Measurements from ENCODE around the gene NTHL1. TPM values are rescaled to one million over a fixed set of nuclear protein-coding genes. Genes with fewer than 3 reads are reported as not detected.

NTHL1 gene
- total and polyA plus RNA-seq, 9 of the 15 experiments (the other 6 are each of a cell fraction or from before 2014, with no cell fraction given): 1.1 to 58.8 (median 17.6) TPM

DNA sequence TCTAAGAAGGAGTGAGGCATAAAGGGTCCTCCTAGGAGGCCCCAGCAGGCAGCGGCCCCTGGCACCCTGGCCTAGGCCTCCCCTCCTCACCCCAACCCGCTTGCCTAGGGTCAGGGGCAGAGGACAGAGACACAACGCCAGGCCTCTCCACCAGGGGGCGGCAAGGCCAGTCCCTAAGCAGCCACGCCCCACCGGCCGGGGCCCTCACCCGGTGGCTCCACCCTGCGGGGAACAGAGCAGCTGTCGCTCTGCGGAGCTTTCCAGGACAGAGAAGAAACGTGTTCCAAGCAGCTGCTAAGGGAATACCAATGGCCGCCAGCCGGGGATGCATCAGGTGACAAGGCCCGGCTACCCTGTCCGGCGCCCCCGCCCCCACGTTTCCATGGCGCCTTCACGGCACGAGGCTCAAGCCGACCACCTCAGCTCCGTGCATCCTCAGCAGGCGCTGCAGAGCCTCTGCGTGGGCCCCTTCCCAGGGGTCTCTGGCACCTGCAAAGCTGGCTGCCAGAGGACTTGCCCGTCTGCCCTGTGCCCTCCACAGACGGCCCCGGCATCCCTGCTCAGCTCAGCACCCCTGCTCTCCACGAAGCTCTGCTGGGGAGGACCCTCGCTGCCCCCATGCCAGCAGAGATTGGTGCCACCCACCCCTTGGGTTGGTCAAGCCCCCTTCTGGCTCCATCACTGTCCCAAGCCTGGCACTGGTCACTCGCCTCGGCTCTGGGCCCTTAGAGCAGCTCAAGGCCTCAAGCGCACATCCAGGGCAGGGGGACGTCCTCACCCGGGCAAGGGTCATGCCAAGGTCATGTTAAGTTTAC lies 43.6 kb downstream of the NTHL1 start (continued):
- TF ChIP-seq, protein P1, sequence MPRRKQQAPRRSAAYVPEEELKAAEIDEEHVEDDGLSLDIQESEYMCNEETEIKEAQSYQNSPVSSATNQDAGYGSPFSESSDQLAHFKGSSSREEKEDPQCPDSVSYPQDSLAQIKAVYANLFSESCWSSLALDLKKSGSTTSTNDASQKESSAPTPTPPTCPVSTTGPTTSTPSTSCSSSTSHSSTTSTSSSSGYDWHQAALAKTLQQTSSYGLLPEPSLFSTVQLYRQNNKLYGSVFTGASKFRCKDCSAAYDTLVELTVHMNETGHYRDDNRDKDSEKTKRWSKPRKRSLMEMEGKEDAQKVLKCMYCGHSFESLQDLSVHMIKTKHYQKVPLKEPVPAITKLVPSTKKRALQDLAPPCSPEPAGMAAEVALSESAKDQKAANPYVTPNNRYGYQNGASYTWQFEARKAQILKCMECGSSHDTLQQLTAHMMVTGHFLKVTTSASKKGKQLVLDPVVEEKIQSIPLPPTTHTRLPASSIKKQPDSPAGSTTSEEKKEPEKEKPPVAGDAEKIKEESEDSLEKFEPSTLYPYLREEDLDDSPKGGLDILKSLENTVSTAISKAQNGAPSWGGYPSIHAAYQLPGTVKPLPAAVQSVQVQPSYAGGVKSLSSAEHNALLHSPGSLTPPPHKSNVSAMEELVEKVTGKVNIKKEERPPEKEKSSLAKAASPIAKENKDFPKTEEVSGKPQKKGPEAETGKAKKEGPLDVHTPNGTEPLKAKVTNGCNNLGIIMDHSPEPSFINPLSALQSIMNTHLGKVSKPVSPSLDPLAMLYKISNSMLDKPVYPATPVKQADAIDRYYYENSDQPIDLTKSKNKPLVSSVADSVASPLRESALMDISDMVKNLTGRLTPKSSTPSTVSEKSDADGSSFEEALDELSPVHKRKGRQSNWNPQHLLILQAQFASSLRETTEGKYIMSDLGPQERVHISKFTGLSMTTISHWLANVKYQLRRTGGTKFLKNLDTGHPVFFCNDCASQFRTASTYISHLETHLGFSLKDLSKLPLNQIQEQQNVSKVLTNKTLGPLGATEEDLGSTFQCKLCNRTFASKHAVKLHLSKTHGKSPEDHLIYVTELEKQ (CRISPR knock-in tag; IDR thresholded peaks at IDR 0.05): no peak
- 0 out of 2 replicates have a peak, but pooled peaks have one; percentile 35 for TF ChIP-seq ZNF384 (IDR thresholded peaks at IDR 0.05; ENCODE audit: low read depth, low read length)
- no peak for TF ChIP-seq STAT5B (CRISPR knock-in tag; IDR thresholded peaks at IDR 0.05)
- no peak for TF ChIP-seq POLR2B (IDR thresholded peaks at IDR 0.05; ENCODE audit: low read depth, partially characterized antibody)
- TF ChIP-seq MCM3 (IDR thresholded peaks at IDR 0.05): no peak
- TF ChIP-seq CBX8 (IDR thresholded peaks at IDR 0.05; ENCODE audit: borderline replicate concordance, extremely low read depth, low read depth, low read length, poor library complexity, severe bottlenecking): no peak
- no peak for TF ChIP-seq ZNF354B (CRISPR knock-in tag; IDR thresholded peaks at IDR 0.05)
- TF ChIP-seq FOXK1 (CRISPR knock-in tag; IDR thresholded peaks at IDR 0.05; ENCODE audit: borderline replicate concordance): peak; percentile 65; the same call in 1 of the 2 replicates
- TF ChIP-seq HNRNPL (IDR thresholded peaks at IDR 0.05; ENCODE audit: low read depth, low read length): peak; percentile 52; the same call in 1 of the 2 replicates
- no peak for TF ChIP-seq MAFF (IDR thresholded peaks at IDR 0.05; ENCODE audit: low read length)
- TF ChIP-seq NCOA1 (IDR thresholded peaks at IDR 0.05; ENCODE audit: low read depth): no peak
- no peak for TF ChIP-seq ZNF57 (CRISPR knock-in tag; IDR thresholded peaks at IDR 0.05)
- no peak for TF ChIP-seq ZNF140 (CRISPR knock-in tag; IDR thresholded peaks at IDR 0.05)
- no peak for TF ChIP-seq ZNF146 (CRISPR knock-in tag; IDR thresholded peaks at IDR 0.05; ENCODE audit: unreplicated experiment)
- TF ChIP-seq GTF2B (IDR thresholded peaks at IDR 0.05; ENCODE audit: extremely low read depth, insufficient read length): no peak
- no peak for TF ChIP-seq MCM7 (IDR thresholded peaks at IDR 0.05)
- no peak for TF ChIP-seq PTRF (tag; IDR thresholded peaks at IDR 0.05)
- no peak for TF ChIP-seq ZNF347 (CRISPR knock-in tag; IDR thresholded peaks at IDR 0.05; ENCODE audit: low read depth)
- no peak for TF ChIP-seq NFXL1 (CRISPR knock-in tag; IDR thresholded peaks at IDR 0.05)
- no peak for TF ChIP-seq TSC22D4 (tag; IDR thresholded peaks at IDR 0.05)
- TF ChIP-seq PHF20 (IDR thresholded peaks at IDR 0.05; ENCODE audit: partially characterized antibody): peak; percentile 30
- TF ChIP-seq MBD2 (IDR thresholded peaks at IDR 0.05; ENCODE audit: borderline replicate concordance, low read depth): peak; percentile 18; the same call in 1 of the 2 replicates
- no peak for TF ChIP-seq NR0B1 (IDR thresholded peaks at IDR 0.05; ENCODE audit: partially characterized antibody)
- peak; percentile 76 for TF ChIP-seq CXXC5 (CRISPR knock-in tag; IDR thresholded peaks at IDR 0.05)

All from K562 (cell line).